ENCODE data around the gene IRAK1.

The IRAK1 gene

GRCh38 chrX:153969904-153970356 lies 49.8 kb downstream of the IRAK1 start:
- no peak for DNase-seq

GRCh38 chrX:153969125-153969903 lies 50.4 kb downstream of the IRAK1 start:
- no peak for DNase-seq

GRCh38 chrX:153968754-153969124 lies 51.0 kb downstream of the IRAK1 start:
- no peak for DNase-seq

- no peak for DNase-seq
These were observed 51.4 kb downstream of the IRAK1 start for GRCh38 chrX:153968255-153968654.

- DNase-seq = no peak
These were observed 52.0 kb downstream of the IRAK1 start for GRCh38 chrX:153967536-153968224.

- no peak for DNase-seq
These were observed 52.7 kb downstream of the IRAK1 start for GRCh38 chrX:153966841-153967535.

- DNase-seq = no peak
These were observed 53.4 kb downstream of the IRAK1 start for GRCh38 chrX:153966283-153966688.

- no peak for DNase-seq
These were observed 54.3 kb downstream of the IRAK1 start for GRCh38 chrX:153965406-153965805.

GRCh38 chrX:153964105-153964504 lies 55.6 kb downstream of the IRAK1 start:
- DNase-seq = no peak

GRCh38 chrX:153963546-153963945 lies 56.2 kb downstream of the IRAK1 start:
- no peak for DNase-seq

GRCh38 chrX:153961292-153961691 lies 58.4 kb downstream of the IRAK1 start:
- no peak for DNase-seq

GRCh38 chrX:153960786-153961185 lies 58.9 kb downstream of the IRAK1 start:
- no peak for DNase-seq

Data from activated CD4-positive, CD25-positive, alpha-beta regulatory T cell (primary cell).